ENCODE measurements around the gene BRF1. TPM values are rescaled to one million over a fixed set of nuclear protein-coding genes. Genes with fewer than 3 reads are reported as not detected.

The BRF1 gene
- total and polyA plus RNA-seq, 2 of the 13 experiments (the other 11 are each of a cell fraction or from before 2014, with no cell fraction given), result 5.1 to 11.0 TPM

- no peak for TF ChIP-seq ZNF142 (CRISPR knock-in tag; IDR thresholded peaks at IDR 0.05)
- no peak for TF ChIP-seq SMARCE1 (IDR thresholded peaks at IDR 0.05; ENCODE audit: borderline replicate concordance)
- no peak for TF ChIP-seq ZNF441 (CRISPR knock-in tag; IDR thresholded peaks at IDR 0.05; ENCODE audit: borderline replicate concordance)
- no peak for TF ChIP-seq GLI4 (CRISPR knock-in tag; IDR thresholded peaks at IDR 0.05; ENCODE audit: borderline replicate concordance)
- TF ChIP-seq KLF13 (CRISPR knock-in tag; IDR thresholded peaks at IDR 0.05), result no peak
- TF ChIP-seq SP140L (CRISPR knock-in tag; IDR thresholded peaks at IDR 0.05; ENCODE audit: borderline replicate concordance), result no peak
- no peak for TF ChIP-seq ATAD3A (CRISPR knock-in tag; IDR thresholded peaks at IDR 0.05)
- no peak for TF ChIP-seq KAT2B (IDR thresholded peaks at IDR 0.05; ENCODE audit: borderline replicate concordance, low read depth, low read length)
- no peak for TF ChIP-seq NCOR1 (IDR thresholded peaks at IDR 0.05; ENCODE audit: borderline replicate concordance, low read length)
- TF ChIP-seq MXD1 (CRISPR knock-in tag; IDR thresholded peaks at IDR 0.05), result peak; percentile 37; the same call in 1 of the 2 replicates
- no peak for TF ChIP-seq ZNF672 (CRISPR knock-in tag; IDR thresholded peaks at IDR 0.05)
- no peak for TF ChIP-seq HDAC1 (CRISPR knock-in tag; IDR thresholded peaks at IDR 0.05)
- no peak for TF ChIP-seq ZSCAN22 (CRISPR knock-in tag; IDR thresholded peaks at IDR 0.05)
- TF ChIP-seq ZNF431 (CRISPR knock-in tag; IDR thresholded peaks at IDR 0.05; ENCODE audit: borderline replicate concordance, low read depth), result no peak
- TF ChIP-seq ESRRA (CRISPR knock-in tag; IDR thresholded peaks at IDR 0.05; ENCODE audit: low read depth), result 0 out of 2 replicates have a peak, but pooled peaks have one; percentile 28
Observed at GRCh38 chr14:105313381-105314286, 12.8 kb upstream of the BRF1 start (continued).

All from HepG2 (cell line).